Measurements from ENCODE around the gene SLX4IP.

Gene SLX4IP

GRCh38 chr20:10404959-10405530, 30.1 kb upstream of the SLX4IP start:
- H3K79me2 ChIP-seq: no peaks in the 10 kb centered on the region
- no peaks in the 10 kb centered on the region for H3K9me3 ChIP-seq (ENCODE audit: control insufficient read depth, low read length)
- H3K9ac ChIP-seq: no peak overlapping the region
- no peaks in the 10 kb centered on the region for H3K4me1 ChIP-seq
- no peak overlapping the region for H3K4me3 ChIP-seq (ENCODE audit: low read depth, low read length)
- no peaks in the 10 kb centered on the region for H3K36me3 ChIP-seq (ENCODE audit: control insufficient read depth, insufficient read depth, low read length)
- no peak overlapping the region for H3K27ac ChIP-seq
- H3K27me3 ChIP-seq (ENCODE audit: control insufficient read depth, insufficient read depth, low read length): no peaks in the 10 kb centered on the region
- H2AFZ ChIP-seq: no peak overlapping the region
- no peak overlapping the region for H3K4me2 ChIP-seq (ENCODE audit: low read length)
- no peak for TF ChIP-seq CTCF (IDR thresholded peaks at IDR 0.05)

- Histone ChIP-seq H3K27me3 (ENCODE audit: control insufficient read depth, insufficient read depth, low read length) (no peaks in the 10 kb centered on the region), H3K4me3 (ENCODE audit: low read depth, low read length) (no peak overlapping the region), H3K9ac (no peak overlapping the region), H2AFZ (no peak overlapping the region), H3K79me2 (no peaks in the 10 kb centered on the region), H3K27ac (no peak overlapping the region), H3K4me1 (no peaks in the 10 kb centered on the region), H3K36me3 (ENCODE audit: control insufficient read depth, insufficient read depth, low read length) (no peaks in the 10 kb centered on the region), H3K4me2 (ENCODE audit: low read length) (no peak overlapping the region), H3K9me3 (ENCODE audit: control insufficient read depth, low read length) (no peaks in the 10 kb centered on the region)
- no peak for TF ChIP-seq CTCF (IDR thresholded peaks at IDR 0.05)
These were observed 26.8 kb upstream of the SLX4IP start for GRCh38 chr20:10408108-10408813.

GRCh38 chr20:10411673-10412072, 23.4 kb upstream of the SLX4IP start:
- no peaks in the 10 kb centered on the region for H3K27me3 ChIP-seq (ENCODE audit: control insufficient read depth, insufficient read depth, low read length)
- TF ChIP-seq CTCF (IDR thresholded peaks at IDR 0.05): no peak
- peaks cover 4% of the 10 kb centered on the region for H3K4me1 ChIP-seq
- H3K79me2 ChIP-seq: no peaks in the 10 kb centered on the region
- no peak overlapping the region for H3K4me2 ChIP-seq (ENCODE audit: low read length)
- no peaks in the 10 kb centered on the region for H3K9me3 ChIP-seq (ENCODE audit: control insufficient read depth, low read length)
- H3K4me3 ChIP-seq (ENCODE audit: low read depth, low read length): no peak overlapping the region
- no peaks in the 10 kb centered on the region for H3K36me3 ChIP-seq (ENCODE audit: control insufficient read depth, insufficient read depth, low read length)
- H2AFZ ChIP-seq: no peak overlapping the region
- no peak overlapping the region for H3K9ac ChIP-seq
- no peak overlapping the region for H3K27ac ChIP-seq

GRCh38 chr20:10412591-10413408, 22.3 kb upstream of the SLX4IP start:
- no peaks in the 10 kb centered on the region for H3K36me3 ChIP-seq (ENCODE audit: control insufficient read depth, insufficient read depth, low read length)

More at GRCh38 chr20:10412591-10413408, 22.3 kb upstream of the SLX4IP start:
- Histone ChIP-seq H3K4me1 (peaks cover 4% of the 10 kb centered on the region), H3K9ac (no peak overlapping the region), H3K27ac (no peak overlapping the region), H3K4me3 (ENCODE audit: low read depth, low read length) (no peak overlapping the region), H3K9me3 (ENCODE audit: control insufficient read depth, low read length) (no peaks in the 10 kb centered on the region), H3K27me3 (ENCODE audit: control insufficient read depth, insufficient read depth, low read length) (no peaks in the 10 kb centered on the region), H2AFZ (no peak overlapping the region), H3K4me2 (ENCODE audit: low read length) (no peak overlapping the region), H3K79me2 (peaks cover 5% of the 10 kb centered on the region)
- no peak for TF ChIP-seq CTCF (IDR thresholded peaks at IDR 0.05)
